Neuron (in vitro differentiated cells): ENCODE results near the gene LMF2.

Source experiments
- H2AFZ ChIP-seq: one replicate; pipeline ENCODE4 v1.6.1; 2013; ENCODE audit warnings: low read depth, mild to moderate bottlenecking, inconsistent platforms, low read length, moderate library complexity
- H3K27me3 ChIP-seq: one replicate; pipeline ENCODE4 v1.6.1; 2013; ENCODE audit warnings: low read length; ENCODE audit not compliant: insufficient read depth
- H3K36me3 ChIP-seq: one replicate; pipeline ENCODE4 v1.6.1; 2013; ENCODE audit warnings: low read length; ENCODE audit not compliant: insufficient read depth
- H3K4me1 ChIP-seq: one replicate; pipeline ENCODE4 v1.6.1; 2013; ENCODE audit warnings: low read length; ENCODE audit not compliant: insufficient read depth
- H3K4me3 ChIP-seq: 2 replicates; pipeline ENCODE4 v1.5.1; 2013; ENCODE audit warnings: mild to moderate bottlenecking, low read length, moderate library complexity
- H3K9me3 ChIP-seq: one replicate; pipeline ENCODE4 v1.6.1; 2013; ENCODE audit warnings: low read length

LMF2 gene

DNA sequence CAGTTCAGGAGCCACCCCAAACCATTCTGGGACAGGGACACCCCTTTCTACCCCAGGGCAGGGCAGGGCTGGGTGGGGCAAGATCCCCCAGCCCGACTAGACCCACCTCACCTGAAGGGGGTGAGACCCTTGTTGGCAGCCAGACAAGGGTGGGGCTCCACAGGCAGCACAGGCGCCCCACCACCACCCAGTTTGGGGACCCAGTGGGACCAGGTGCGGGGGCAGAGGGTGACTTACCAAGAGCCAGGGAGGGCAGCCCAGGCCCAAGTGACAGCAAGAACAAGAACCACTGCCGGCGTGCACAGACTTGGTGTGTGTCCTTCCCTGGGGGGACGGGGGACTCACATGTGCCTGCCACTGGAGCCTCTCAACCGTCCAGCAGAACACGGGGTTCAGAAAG, 23.9 kb downstream of the LMF2 start:
- H3K36me3 ChIP-seq, result no peaks in the 10 kb centered on the region
- no peaks in the 10 kb centered on the region for H3K4me1 ChIP-seq
- peaks cover 60% of the 10 kb centered on the region for H3K27me3 ChIP-seq
- H3K9me3 ChIP-seq, result peaks cover 8% of the 10 kb centered on the region
- no peak overlapping the region for H2AFZ ChIP-seq
- no peak overlapping the region for H3K4me3 ChIP-seq

DNA sequence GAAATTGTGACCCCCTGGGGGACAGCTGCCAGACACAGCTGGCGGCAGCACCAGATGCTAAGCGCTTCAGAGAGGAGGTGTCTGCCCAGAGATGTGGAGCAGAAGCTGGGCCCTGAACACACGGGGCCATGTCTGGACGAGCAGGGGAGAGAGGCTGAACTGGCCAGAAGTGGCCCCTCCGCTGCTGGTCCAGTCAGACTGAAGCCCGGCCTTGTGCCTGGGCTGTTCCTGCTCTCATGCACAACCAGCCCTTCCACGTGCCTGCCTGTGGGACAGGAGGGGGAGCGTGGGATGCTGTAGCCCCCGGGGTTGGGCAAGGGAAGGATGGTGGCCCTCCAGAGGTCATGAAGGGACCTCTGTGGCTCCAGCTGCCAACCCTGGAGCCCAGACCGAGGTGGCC, 24.4 kb downstream of the LMF2 start:
- no peaks in the 10 kb centered on the region for H3K4me1 ChIP-seq
- no peak overlapping the region for H3K4me3 ChIP-seq
- no peaks in the 10 kb centered on the region for H3K36me3 ChIP-seq
- H3K9me3 ChIP-seq, result peaks cover 8% of the 10 kb centered on the region
- no peak overlapping the region for H2AFZ ChIP-seq
- peaks cover 61% of the 10 kb centered on the region for H3K27me3 ChIP-seq

GRCh38 chr22:50482107-50483074, 25.1 kb downstream of the LMF2 start:
- peaks cover 8% of the 10 kb centered on the region for H3K9me3 ChIP-seq
- H3K36me3 ChIP-seq, result no peaks in the 10 kb centered on the region
- no peak overlapping the region for H2AFZ ChIP-seq
- H3K27me3 ChIP-seq, result peaks cover 58% of the 10 kb centered on the region
- no peaks in the 10 kb centered on the region for H3K4me1 ChIP-seq
- H3K4me3 ChIP-seq, result no peak overlapping the region

- Histone ChIP-seq H3K4me1 (no peaks in the 10 kb centered on the region), H3K4me3 (no peak within 1 kb of the TSS), H3K27me3 (peaks cover 52% of the 10 kb centered on the region), H2AFZ (no peak within 1 kb of the TSS), H3K9me3 (peaks cover 8% of the 10 kb centered on the region), H3K36me3 (no peaks in the 10 kb centered on the region)
Measured at GRCh38 chr22:50481440-50482106, 25.9 kb downstream of the LMF2 start, which contains the start of gene ADM2. ADM2 (plus strand) TSS chr22:50481543; CDS start chr22:50481848, 305 bp downstream.

DNA sequence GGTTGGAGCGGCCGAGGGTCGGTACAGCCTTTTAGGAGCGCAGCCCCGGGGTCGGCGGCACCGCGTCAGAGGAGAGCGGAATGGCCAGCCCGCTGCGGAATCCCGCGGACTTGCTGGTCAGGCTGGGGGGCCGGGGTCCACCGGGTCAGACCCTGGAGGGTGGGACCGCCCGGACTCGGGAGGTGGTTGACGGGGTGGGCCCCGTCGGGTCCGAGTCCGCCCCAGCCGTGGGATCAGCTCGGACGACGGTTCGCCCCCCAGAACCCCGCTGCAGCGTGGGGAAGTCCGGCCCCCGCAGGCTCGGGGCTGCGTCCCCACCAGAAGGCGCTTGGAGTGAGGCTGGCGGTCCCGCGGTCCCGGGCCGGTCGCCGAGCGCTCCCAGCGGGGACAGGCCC, 26.5 kb downstream of the LMF2 start:
- H3K4me1 ChIP-seq, result no peaks in the 10 kb centered on the region
- no peaks in the 10 kb centered on the region for H3K36me3 ChIP-seq
- no peak overlapping the region for H3K4me3 ChIP-seq
- H3K27me3 ChIP-seq, result peaks cover 52% of the 10 kb centered on the region
- no peak overlapping the region for H2AFZ ChIP-seq
- H3K9me3 ChIP-seq, result peaks cover 8% of the 10 kb centered on the region

DNA sequence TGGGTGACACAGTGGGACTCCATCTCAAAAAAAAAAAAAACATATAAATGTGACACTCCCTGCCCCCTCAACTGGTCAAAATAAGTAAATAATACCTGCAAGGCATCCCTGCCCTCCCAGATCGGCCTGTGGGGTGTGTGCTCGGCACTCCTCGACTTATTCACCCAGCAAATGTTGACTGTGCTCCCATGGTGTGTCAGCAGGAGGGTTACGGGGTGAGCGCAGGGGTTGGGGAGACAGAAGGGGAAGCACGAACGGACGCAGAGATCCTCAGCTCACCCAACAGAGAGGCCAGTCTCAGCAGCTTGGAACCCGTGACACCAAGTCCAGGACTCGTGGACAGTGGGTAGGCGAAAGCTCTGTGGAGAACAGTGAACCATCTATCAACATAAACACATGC, 27.8 kb downstream of the LMF2 start:
- Histone ChIP-seq H3K36me3 (no peaks in the 10 kb centered on the region), H3K4me1 (peaks cover 5% of the 10 kb centered on the region), H3K9me3 (peaks cover 8% of the 10 kb centered on the region), H2AFZ (no peak overlapping the region), H3K4me3 (no peak overlapping the region), H3K27me3 (peaks cover 48% of the 10 kb centered on the region)

DNA sequence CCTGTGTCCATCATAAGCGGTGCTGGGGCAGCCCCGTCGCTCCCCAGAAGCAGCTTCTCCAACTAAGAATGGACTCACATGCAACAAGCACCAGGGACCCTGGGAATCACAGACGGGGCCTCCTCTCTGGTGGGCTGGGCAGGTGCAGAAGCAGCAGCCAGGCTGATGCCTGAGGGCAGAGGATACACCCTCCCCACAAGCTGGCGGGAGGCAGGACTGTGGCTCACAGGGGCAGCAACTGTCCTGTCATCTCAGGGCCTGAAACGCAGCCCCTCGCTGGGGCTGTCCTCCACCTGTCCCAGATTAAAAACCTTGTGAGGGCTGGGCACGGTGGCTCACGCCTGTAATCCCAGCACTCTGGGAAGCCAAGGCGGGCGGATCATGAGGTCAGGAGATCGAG, 29.6 kb downstream of the LMF2 start:
- Histone ChIP-seq H3K36me3 (no peaks in the 10 kb centered on the region), H2AFZ (no peak overlapping the region), H3K9me3 (peaks cover 8% of the 10 kb centered on the region), H3K27me3 (peaks cover 36% of the 10 kb centered on the region), H3K4me3 (no peak overlapping the region), H3K4me1 (peaks cover 16% of the 10 kb centered on the region)

GRCh38 chr22:50476868-50477267, 30.6 kb downstream of the LMF2 start:
- H3K27me3 ChIP-seq, result peaks cover 25% of the 10 kb centered on the region
- peaks cover 4% of the 10 kb centered on the region for H3K36me3 ChIP-seq
- no peak overlapping the region for H2AFZ ChIP-seq
- peaks cover 18% of the 10 kb centered on the region for H3K4me1 ChIP-seq
- H3K9me3 ChIP-seq, result peaks cover 8% of the 10 kb centered on the region
- H3K4me3 ChIP-seq, result no peak overlapping the region

DNA sequence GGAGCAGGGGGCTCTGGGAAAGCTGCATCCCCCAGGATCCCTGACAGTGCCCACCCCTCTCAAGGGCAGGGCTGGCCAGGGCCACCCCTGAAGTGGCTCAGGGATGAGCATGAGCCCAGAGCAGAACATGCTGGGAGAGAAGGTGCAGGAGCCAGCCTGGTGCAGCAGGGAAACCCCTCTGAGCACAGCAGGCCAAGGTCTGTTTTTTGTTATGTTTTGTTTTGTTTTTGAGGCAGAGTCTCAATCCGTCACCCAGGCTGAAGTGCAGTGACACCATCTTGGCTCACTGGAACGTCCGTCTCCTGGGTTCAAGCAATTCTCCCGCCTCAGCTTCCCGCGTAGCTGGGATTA, 31.9 kb downstream of the LMF2 start:
- Histone ChIP-seq H3K4me1 (peaks cover 18% of the 10 kb centered on the region), H3K27me3 (peaks cover 15% of the 10 kb centered on the region), H3K9me3 (peaks cover 8% of the 10 kb centered on the region), H3K4me3 (peak overlapping the region; percentile 85), H3K36me3 (peaks cover 4% of the 10 kb centered on the region), H2AFZ (peak overlapping the region; percentile 83)

DNA sequence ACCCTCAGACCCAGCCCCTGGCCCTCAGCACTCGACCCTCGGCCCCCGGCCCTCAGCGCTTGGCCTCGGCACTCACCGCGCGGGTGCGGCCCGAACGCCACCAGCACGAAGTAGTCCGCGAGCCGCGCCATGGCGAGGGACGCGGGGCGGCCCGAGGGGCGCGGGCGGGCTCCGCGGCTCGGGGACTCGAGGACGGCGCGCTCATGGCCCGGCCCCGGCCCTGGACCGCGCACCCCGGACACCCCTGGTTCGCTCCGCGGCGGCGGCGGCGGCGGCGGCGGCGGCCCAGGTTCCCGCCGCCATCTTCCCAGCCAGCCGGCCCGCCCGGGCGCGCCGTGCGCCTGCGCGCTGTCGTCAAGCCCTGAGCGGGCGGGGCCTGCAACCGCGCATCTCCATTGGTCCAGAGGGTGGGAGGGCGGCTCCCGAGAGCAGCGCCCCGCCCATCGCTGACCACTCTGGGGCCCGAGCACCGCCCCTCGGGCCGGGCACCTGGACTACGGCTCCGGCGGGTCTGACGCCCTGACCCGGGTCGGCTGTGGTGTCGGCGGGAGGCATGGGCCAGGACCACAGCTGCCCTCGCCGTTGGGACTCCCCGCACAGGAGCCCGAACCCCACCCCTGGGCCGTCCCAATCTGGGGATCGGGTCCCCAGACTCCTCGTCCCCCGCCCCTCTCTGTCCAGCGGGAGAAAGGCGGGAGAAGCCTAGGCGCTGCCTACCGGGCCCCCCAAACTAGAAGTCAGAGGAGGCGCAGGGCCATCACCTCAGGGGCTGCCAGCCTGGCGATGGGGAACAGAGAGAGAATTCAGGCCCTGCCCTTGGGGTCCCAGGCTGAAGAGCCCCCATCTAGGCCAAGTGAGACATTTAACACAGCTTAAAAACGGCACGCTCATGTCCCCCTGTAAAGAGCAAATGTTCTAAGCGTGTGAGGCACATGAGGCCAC, 32.5 kb downstream of the LMF2 start, which contains the start of gene SBF1:
SBF1 (minus strand) TSS at position 326 of the 942 bp plus-strand sequence; CDS start at position 131, 195 bp downstream.
- H3K9me3 ChIP-seq, result peaks cover 3% of the 10 kb centered on the region
- H3K36me3 ChIP-seq, result peaks cover 4% of the 10 kb centered on the region
- peak within 1 kb of the TSS; percentile 83 for H2AFZ ChIP-seq
- H3K4me3 ChIP-seq, result peak within 1 kb of the TSS; percentile 85
- peaks cover 18% of the 10 kb centered on the region for H3K4me1 ChIP-seq
- peaks cover 9% of the 10 kb centered on the region for H3K27me3 ChIP-seq

- H3K27me3 ChIP-seq, result peaks cover 5% of the 10 kb centered on the region
Measured at GRCh38 chr22:50473855-50474671, 33.4 kb downstream of the LMF2 start.

GRCh38 chr22:50473088-50473487, 34.4 kb downstream of the LMF2 start:
- Histone ChIP-seq H3K27me3 (no peaks in the 10 kb centered on the region), H3K9me3 (no peaks in the 10 kb centered on the region), H3K36me3 (peaks cover 4% of the 10 kb centered on the region), H3K4me3 (peak overlapping the region; percentile 85), H2AFZ (no peak overlapping the region), H3K4me1 (peaks cover 18% of the 10 kb centered on the region)

More at GRCh38 chr22:50473855-50474671, 33.4 kb downstream of the LMF2 start:
- Histone ChIP-seq H3K36me3 (peaks cover 4% of the 10 kb centered on the region), H3K4me3 (peak overlapping the region; percentile 85), H3K4me1 (peaks cover 18% of the 10 kb centered on the region), H3K9me3 (no peaks in the 10 kb centered on the region), H2AFZ (no peak overlapping the region)
